GM18951 (cell line): Measurements from ENCODE around the gene FBXL7.

Experiments used
- POLR2A ChIP-seq: IDR thresholded peaks from 4 replicates; pipeline ENCODE4 v1.6.1; 2011; ENCODE audit warnings: mild to moderate bottlenecking; ENCODE audit not compliant: insufficient read length, insufficient read depth; ENCODE audit errors: extremely low read depth
- in situ Hi-C: fragments of 300-500 bp; cut with MboI; formaldehyde crosslinking; loops from one replicate; pipeline ENCODE4 v1.12.0; 2022; ENCODE audit warnings: low sequenced_read_pairs, mixed read lengths, inconsistent platforms; ENCODE audit not compliant: unreplicated experiment

The FBXL7 gene

GRCh38 chr5:15762668-15763067 is 262.7 kb downstream of the FBXL7 start:
- no peak for TF ChIP-seq POLR2A
- in situ Hi-C loops = no loop called here

DNA sequence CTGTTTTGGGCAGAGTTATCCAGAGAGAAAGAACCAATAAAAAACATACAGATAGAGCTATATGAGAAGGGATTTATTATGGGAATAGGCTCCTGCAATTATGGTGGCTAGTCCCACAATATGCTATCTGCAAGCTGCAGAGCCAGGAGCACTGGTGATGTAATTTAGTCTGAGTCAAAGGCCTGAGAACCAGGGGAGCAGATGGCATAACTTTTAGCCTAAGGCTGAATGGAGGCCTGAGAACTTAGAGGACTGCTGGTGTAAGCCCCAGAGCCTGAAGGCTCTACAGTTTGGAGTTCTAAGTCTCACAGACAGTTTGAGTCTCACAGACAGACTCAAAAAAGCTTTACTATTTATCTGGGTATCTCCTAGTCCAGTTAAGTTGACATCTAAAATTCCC is 263.8 kb downstream of the FBXL7 start:
- TF ChIP-seq POLR2A = no peak
- in situ Hi-C loops = no loop called here

DNA sequence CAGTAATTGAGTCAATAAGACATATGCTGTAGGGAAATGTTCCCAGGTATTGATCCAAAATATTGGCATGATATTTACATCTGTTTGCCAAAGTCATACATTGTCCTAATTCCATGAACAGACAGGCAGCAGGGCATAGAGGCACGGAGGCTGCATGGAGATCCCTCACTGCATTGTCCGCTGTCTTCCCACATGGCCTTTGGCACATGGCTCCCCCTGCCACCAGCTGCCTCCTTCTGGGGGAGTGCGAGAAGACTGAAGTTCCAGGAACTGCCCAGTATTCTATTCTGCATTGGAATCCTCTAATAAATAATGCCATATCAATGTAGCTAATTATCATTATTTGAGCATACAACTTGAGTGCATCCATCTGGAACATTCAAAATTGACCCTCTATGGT is 269.0 kb downstream of the FBXL7 start:
- TF ChIP-seq POLR2A = no peak
- in situ Hi-C loops = no loop called here

GRCh38 chr5:15772131-15772530 is 272.2 kb downstream of the FBXL7 start:
- TF ChIP-seq POLR2A = no peak
- in situ Hi-C loops = no loop called here

DNA sequence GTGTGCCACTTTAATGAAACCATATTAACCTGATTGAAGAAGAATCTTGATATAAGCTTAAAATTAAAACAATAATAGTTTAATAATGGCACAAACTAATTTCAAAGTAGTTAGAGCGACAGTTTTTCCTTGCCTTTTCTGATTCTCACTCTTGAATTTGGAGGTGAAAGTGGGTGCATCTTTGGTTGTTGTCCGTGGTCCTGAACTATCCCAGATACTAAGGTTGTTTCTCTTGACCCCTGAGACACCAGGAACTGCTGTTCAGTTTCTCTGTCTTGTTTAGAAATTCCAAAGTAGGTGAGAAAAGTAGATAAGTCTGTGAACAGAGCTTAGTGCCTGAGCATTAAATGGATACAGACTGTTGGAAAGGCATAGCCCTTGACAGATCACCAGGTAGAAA is 274.7 kb downstream of the FBXL7 start:
- in situ Hi-C loops = no loop called here
- no peak for TF ChIP-seq POLR2A

DNA sequence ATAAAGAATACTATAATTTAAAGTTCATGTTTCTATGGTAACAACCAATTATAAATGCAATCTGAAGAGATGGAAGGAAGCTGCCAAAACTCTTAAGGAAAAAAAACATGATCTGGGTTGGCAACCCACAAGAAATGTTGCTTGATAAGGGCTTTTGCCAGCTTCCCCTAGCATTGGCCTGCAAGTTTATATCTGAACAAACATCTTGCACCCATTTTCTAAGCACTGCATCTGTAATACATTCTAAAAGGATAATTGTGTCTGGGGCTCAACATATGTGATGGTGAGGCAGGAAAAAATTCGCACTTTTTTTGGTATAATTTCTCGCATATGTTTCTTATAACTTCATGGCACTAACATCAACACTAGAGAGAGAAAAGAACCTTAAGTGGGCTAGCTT is 276.4 kb downstream of the FBXL7 start:
- in situ Hi-C loops = no loop called here
- no peak for TF ChIP-seq POLR2A

GRCh38 chr5:15783734-15784133 is 283.8 kb downstream of the FBXL7 start:
- in situ Hi-C loops = no loop called here
- no peak for TF ChIP-seq POLR2A

DNA sequence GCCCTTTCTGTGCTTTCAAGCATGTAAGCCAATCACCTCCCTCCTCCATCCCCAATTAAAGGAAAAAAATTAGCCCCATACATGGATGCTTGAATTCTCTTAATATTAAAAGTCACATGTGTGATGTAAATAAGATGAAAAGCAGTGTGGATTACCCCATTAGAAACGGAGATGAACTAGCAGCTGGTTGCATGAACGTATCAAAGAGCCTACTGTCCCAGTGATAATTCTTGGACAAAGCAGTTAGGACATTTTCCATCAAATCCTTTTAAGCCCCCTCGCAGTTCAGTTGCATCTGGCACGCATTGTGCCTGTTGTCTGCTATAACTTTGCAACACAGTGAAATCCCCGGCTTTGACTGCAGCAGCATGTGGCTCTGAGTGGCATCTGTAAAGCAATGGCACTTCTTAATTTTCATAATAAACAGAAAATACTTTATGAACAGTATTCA is 285.6 kb downstream of the FBXL7 start:
- in situ Hi-C loops = no loop called here
- no peak for TF ChIP-seq POLR2A

- in situ Hi-C loops = no loop called here
- no peak for TF ChIP-seq POLR2A
These were observed 286.3 kb downstream of the FBXL7 start for GRCh38 chr5:15786326-15786725.

GRCh38 chr5:15786884-15787283 is 286.9 kb downstream of the FBXL7 start:
- no peak for TF ChIP-seq POLR2A

DNA sequence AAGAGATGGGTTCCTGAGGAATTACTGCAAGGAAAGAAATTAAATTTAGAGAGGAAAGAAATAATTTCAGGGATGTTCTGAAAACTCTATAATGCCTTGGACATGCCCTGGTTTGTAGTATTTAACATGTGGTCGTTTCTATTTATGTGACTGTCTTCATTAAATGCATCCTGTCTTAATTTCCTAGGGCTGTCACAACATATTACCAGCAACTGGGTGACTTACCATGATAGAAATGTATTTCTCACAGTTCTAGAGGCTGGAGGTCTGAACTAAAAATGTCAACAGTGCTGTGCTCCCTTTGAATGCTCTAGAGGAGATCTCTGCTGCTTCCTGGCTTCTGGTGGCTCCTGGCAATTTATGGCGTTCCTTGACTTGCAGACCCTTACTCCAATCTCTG is 287.7 kb downstream of the FBXL7 start:
- in situ Hi-C loops = no loop called here
- no peak for TF ChIP-seq POLR2A

More at GRCh38 chr5:15786884-15787283, 286.9 kb downstream of the FBXL7 start:
- in situ Hi-C loops = no loop called here

GRCh38 chr5:15789642-15790041 is 289.7 kb downstream of the FBXL7 start:
- no peak for TF ChIP-seq POLR2A
- in situ Hi-C loops = no loop called here

- in situ Hi-C loops = no loop called here
- TF ChIP-seq POLR2A = no peak
These were observed 290.6 kb downstream of the FBXL7 start for GRCh38 chr5:15790446-15791018.

GRCh38 chr5:15791274-15791673 is 291.3 kb downstream of the FBXL7 start:
- in situ Hi-C loops = no loop called here
- no peak for TF ChIP-seq POLR2A

DNA sequence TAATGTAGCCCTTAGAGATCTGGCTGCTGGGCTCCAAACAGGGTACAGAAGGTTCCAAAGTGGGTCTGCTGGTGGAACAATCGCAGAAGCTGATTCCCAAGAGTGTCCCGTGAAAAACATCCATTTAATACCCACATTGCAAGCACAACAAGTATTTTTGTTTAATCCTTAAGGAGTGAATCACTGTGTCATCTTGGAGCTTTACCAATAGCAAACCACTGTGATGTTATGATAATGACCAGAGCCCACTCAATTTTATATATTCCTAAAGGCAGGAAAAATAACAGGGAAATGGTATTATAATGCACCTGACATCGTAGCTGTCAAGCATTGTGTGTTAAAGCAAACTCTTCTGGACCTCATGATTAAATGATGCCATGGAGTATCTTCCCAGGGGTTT is 291.9 kb downstream of the FBXL7 start:
- in situ Hi-C loops = no loop called here
- no peak for TF ChIP-seq POLR2A
